Measurements from ENCODE around the gene GANC. TPM values are rescaled to one million over a fixed set of nuclear protein-coding genes. Genes with fewer than 3 reads are reported as not detected.

Gene GANC
- total and polyA plus RNA-seq, 2 experiments from 2014 or later = 7.4 to 12.6 TPM

- DNase-seq (ENCODE audit: low spot score) = no peak
- Histone ChIP-seq H2AFZ (no peak overlapping the region), H3K36me3 (ENCODE audit: insufficient read depth) (peaks cover 23% of the 10 kb centered on the region), H3K27ac (ENCODE audit: low read depth) (no peak overlapping the region), H3K4me3 (no peak overlapping the region), H3K9me2 (ENCODE audit: insufficient read depth) (no peaks in the 10 kb centered on the region), H3K4me1 (ENCODE audit: insufficient read depth) (no peaks in the 10 kb centered on the region), H3K27me3 (ENCODE audit: insufficient read depth) (no peaks in the 10 kb centered on the region), H3K79me2 (replicated peaks; ENCODE audit: insufficient read depth) (no peaks in the 10 kb centered on the region), H3K4me2 (no peak overlapping the region), H3F3A (replicated peaks; ENCODE audit: low read depth) (no peaks in the 10 kb centered on the region), H4K20me1 (replicated peaks; ENCODE audit: insufficient read depth) (peaks cover 13% of the 10 kb centered on the region)
- no peaks in the 10 kb centered on the region for H3K4me1 Mint-ChIP-seq
- H3K4me3 Mint-ChIP-seq = no peak overlapping the region
- no peak for ATAC-seq
- peaks cover 27% of the 10 kb centered on the region for H3K36me3 Mint-ChIP-seq (ENCODE audit: low read depth)
- no peak overlapping the region for H3K27ac Mint-ChIP-seq
- no peak for TF ChIP-seq EZH2phosphoT487 (IDR thresholded peaks at IDR 0.05; ENCODE audit: unreplicated experiment)
- no peak for TF ChIP-seq ZNF114 (CRISPR knock-in tag; IDR thresholded peaks at IDR 0.05)
- TF ChIP-seq EZH2 (IDR thresholded peaks at IDR 0.05; ENCODE audit: low read depth, unreplicated experiment) = no peak
- TF ChIP-seq NANOG (IDR thresholded peaks at IDR 0.05; ENCODE audit: borderline replicate concordance) = no peak
- no peak for TF ChIP-seq JUNB (IDR thresholded peaks at IDR 0.05; ENCODE audit: unreplicated experiment)
- TF ChIP-seq STAT1 (IDR thresholded peaks at IDR 0.05; ENCODE audit: unreplicated experiment) = no peak
- TF ChIP-seq CTCF (conservative IDR thresholded peaks at IDR 0.05; ENCODE audit: low read depth in 2 of 2) = no peak
- no peak for TF ChIP-seq REST (IDR thresholded peaks at IDR 0.05; ENCODE audit: unreplicated experiment)
- TF ChIP-seq, protein P1, sequence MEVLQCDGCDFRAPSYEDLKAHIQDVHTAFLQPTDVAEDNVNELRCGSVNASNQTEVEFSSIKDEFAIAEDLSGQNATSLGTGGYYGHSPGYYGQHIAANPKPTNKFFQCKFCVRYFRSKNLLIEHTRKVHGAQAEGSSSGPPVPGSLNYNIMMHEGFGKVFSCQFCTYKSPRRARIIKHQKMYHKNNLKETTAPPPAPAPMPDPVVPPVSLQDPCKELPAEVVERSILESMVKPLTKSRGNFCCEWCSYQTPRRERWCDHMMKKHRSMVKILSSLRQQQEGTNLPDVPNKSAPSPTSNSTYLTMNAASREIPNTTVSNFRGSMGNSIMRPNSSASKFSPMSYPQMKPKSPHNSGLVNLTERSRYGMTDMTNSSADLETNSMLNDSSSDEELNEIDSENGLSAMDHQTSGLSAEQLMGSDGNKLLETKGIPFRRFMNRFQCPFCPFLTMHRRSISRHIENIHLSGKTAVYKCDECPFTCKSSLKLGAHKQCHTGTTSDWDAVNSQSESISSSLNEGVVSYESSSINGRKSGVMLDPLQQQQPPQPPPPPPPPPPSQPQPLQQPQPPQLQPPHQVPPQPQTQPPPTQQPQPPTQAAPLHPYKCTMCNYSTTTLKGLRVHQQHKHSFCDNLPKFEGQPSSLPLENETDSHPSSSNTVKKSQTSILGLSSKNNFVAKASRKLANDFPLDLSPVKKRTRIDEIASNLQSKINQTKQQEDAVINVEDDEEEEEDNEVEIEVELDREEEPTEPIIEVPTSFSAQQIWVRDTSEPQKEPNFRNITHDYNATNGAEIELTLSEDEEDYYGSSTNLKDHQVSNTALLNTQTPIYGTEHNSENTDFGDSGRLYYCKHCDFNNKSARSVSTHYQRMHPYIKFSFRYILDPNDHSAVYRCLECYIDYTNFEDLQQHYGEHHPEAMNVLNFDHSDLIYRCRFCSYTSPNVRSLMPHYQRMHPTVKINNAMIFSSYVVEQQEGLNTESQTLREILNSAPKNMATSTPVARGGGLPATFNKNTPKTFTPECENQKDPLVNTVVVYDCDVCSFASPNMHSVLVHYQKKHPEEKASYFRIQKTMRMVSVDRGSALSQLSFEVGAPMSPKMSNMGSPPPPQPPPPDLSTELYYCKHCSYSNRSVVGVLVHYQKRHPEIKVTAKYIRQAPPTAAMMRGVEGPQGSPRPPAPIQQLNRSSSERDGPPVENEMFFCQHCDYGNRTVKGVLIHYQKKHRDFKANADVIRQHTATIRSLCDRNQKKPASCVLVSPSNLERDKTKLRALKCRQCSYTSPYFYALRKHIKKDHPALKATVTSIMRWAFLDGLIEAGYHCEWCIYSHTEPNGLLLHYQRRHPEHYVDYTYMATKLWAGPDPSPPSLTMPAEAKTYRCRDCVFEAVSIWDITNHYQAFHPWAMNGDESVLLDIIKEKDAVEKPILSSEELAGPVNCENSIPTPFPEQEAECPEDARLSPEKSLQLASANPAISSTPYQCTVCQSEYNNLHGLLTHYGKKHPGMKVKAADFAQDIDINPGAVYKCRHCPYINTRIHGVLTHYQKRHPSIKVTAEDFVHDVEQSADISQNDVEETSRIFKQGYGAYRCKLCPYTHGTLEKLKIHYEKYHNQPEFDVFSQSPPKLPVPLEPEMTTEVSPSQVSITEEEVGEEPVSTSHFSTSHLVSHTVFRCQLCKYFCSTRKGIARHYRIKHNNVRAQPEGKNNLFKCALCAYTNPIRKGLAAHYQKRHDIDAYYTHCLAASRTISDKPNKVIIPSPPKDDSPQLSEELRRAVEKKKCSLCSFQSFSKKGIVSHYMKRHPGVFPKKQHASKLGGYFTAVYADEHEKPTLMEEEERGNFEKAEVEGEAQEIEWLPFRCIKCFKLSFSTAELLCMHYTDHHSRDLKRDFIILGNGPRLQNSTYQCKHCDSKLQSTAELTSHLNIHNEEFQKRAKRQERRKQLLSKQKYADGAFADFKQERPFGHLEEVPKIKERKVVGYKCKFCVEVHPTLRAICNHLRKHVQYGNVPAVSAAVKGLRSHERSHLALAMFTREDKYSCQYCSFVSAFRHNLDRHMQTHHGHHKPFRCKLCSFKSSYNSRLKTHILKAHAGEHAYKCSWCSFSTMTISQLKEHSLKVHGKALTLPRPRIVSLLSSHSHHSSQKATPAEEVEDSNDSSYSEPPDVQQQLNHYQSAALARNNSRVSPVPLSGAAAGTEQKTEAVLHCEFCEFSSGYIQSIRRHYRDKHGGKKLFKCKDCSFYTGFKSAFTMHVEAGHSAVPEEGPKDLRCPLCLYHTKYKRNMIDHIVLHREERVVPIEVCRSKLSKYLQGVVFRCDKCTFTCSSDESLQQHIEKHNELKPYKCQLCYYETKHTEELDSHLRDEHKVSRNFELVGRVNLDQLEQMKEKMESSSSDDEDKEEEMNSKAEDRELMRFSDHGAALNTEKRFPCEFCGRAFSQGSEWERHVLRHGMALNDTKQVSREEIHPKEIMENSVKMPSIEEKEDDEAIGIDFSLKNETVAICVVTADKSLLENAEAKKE (CRISPR knock-in tag; IDR thresholded peaks at IDR 0.05) = no peak
- TF ChIP-seq CREB1 (CRISPR knock-in tag; IDR thresholded peaks at IDR 0.05; ENCODE audit: low read depth) = no peak
- TF ChIP-seq, protein P2, sequence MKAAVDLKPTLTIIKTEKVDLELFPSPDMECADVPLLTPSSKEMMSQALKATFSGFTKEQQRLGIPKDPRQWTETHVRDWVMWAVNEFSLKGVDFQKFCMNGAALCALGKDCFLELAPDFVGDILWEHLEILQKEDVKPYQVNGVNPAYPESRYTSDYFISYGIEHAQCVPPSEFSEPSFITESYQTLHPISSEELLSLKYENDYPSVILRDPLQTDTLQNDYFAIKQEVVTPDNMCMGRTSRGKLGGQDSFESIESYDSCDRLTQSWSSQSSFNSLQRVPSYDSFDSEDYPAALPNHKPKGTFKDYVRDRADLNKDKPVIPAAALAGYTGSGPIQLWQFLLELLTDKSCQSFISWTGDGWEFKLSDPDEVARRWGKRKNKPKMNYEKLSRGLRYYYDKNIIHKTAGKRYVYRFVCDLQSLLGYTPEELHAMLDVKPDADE (IDR thresholded peaks at IDR 0.05) = no peak
- TF ChIP-seq ZNF331 (CRISPR knock-in tag; IDR thresholded peaks at IDR 0.05; ENCODE audit: low read depth) = no peak
- TF ChIP-seq POLR2AphosphoS5 (IDR thresholded peaks at IDR 0.05; ENCODE audit: low read depth) = no peak
- no peaks in the 10 kb centered on the region for H3K27me3 Mint-ChIP-seq (ENCODE audit: insufficient read depth, low read depth, poor library complexity)
- no peaks in the 10 kb centered on the region for H3K9me3 Mint-ChIP-seq
These were observed 32.2 kb upstream of the GANC start for GRCh38 chr15:42240823-42241222.

Measured in GM23338 (cell line).